ENCODE data around the gene EPN2.
"Not testable (repeated sequence)": the region's sequence is repeated elsewhere in the genome, so short reads cannot be mapped to it uniquely, and the experiment has no call there.

The EPN2 gene

GRCh38 chr17:19237139-19237388 lies at the start of gene EPN2:
TSS of gene EPN2 (plus strand) at chr17:19237366. CDS start at chr17:19283120, 45,754 bp downstream.
- peak; percentile 40 for DNase-seq (ENCODE audit: low read depth)

GRCh38 chr17:19187883-19188869 lies 49.0 kb upstream of the EPN2 start:
- DNase-seq (ENCODE audit: low read depth) = not testable (repeated sequence)

GRCh38 chr17:19188870-19189708 lies 48.1 kb upstream of the EPN2 start:
- not testable (repeated sequence) for DNase-seq (ENCODE audit: low read depth)

- not testable (repeated sequence) for DNase-seq (ENCODE audit: low read depth)
Observed at GRCh38 chr17:19189781-19190405, 47.3 kb upstream of the EPN2 start.

- not testable (repeated sequence) for DNase-seq (ENCODE audit: low read depth)
Observed at GRCh38 chr17:19196382-19197204, 40.6 kb upstream of the EPN2 start.

- DNase-seq (ENCODE audit: low read depth) = not testable (repeated sequence)
Observed at GRCh38 chr17:19202448-19202847, 34.7 kb upstream of the EPN2 start.

GRCh38 chr17:19203429-19203828 lies 33.7 kb upstream of the EPN2 start:
- DNase-seq (ENCODE audit: low read depth) = not testable (repeated sequence)

GRCh38 chr17:19215074-19215860 lies 21.9 kb upstream of the EPN2 start:
- not testable (repeated sequence) for DNase-seq (ENCODE audit: low read depth)

- DNase-seq (ENCODE audit: low read depth) = not testable (repeated sequence)
Observed at GRCh38 chr17:19216148-19216926, 20.8 kb upstream of the EPN2 start.

- not testable (repeated sequence) for DNase-seq (ENCODE audit: low read depth)
Observed at GRCh38 chr17:19218914-19219313, 18.3 kb upstream of the EPN2 start.

GRCh38 chr17:19219384-19219783 lies 17.8 kb upstream of the EPN2 start:
- DNase-seq (ENCODE audit: low read depth) = not testable (repeated sequence)

GRCh38 chr17:19220195-19220594 lies 17.0 kb upstream of the EPN2 start:
- DNase-seq (ENCODE audit: low read depth) = not testable (repeated sequence)

GRCh38 chr17:19226610-19227588 lies 10.3 kb upstream of the EPN2 start:
- not testable (repeated sequence) for DNase-seq (ENCODE audit: low read depth)

GRCh38 chr17:19234676-19235075 lies 2.5 kb upstream of the EPN2 start:
- not testable (repeated sequence) for DNase-seq (ENCODE audit: low read depth)

GRCh38 chr17:19236351-19237138 lies 621 bp upstream of the EPN2 start:
- DNase-seq (ENCODE audit: low read depth) = not testable (repeated sequence)

- peak; percentile 13 for DNase-seq (ENCODE audit: low read depth)
Observed at GRCh38 chr17:19237389-19238166, 412 bp downstream of the EPN2 start.

GRCh38 chr17:19238167-19238505 lies 970 bp downstream of the EPN2 start:
- DNase-seq (ENCODE audit: low read depth) = no peak

Data from stimulated activated CD4-positive, alpha-beta T cell treated with anti-CD3 and anti-CD28 coated beads, Interleukin-2, amount 100 ng/mL, for 4 hours (primary cell).